HEK293 (cell line): ENCODE data around the gene SAMD13.

Experiments
- CTCF ChIA-PET: fragments of 350-600 bp; formaldehyde crosslinking; extraction: SDS; loops from one replicate; lab custom pipeline; 2021; ENCODE audit warnings: antibody characterized with exemption; lab: Yijun Ruan, JAX
- POLR2A ChIA-PET: fragments of 300-600 bp; formaldehyde crosslinking; extraction: SDS; loops from one replicate; lab custom pipeline; 2020; ENCODE audit warnings: antibody characterized with exemption, inconsistent platforms; lab: Yijun Ruan, JAX
- H3K27ac ChIP-seq: fragments of 200-500 bp; sonication (Bioruptor generic); 2 replicates; pipeline ENCODE4 v1.5.1; 2014; ENCODE audit warnings: low read depth, low read length, control low read depth, inconsistent platforms; ENCODE audit errors: extremely low read depth
- H3K36me3 ChIP-seq, 2 experiments: fragments of 200-500 bp in 1 of 2; sonication (Bioruptor generic) in 1 of 2; 1 replicate in 1 of 2; 2 replicates in 1 of 2; pipeline ENCODE4 v1.5.1; 2014 to 2017; ENCODE audit warnings: inconsistent platforms in 2 of 2, low read length in 2 of 2; ENCODE audit not compliant: control insufficient read depth in 2 of 2, insufficient read depth in 1 of 2
- H3K4me1 ChIP-seq: fragments of 200-500 bp; sonication (Bioruptor generic); 2 replicates; pipeline ENCODE4 v1.5.1; 2014; ENCODE audit warnings: mild to moderate bottlenecking, low read length, inconsistent platforms; ENCODE audit not compliant: control insufficient read depth, insufficient read depth
- H3K4me3 ChIP-seq: 2 replicates; pipeline ENCODE4 v1.5.1; 2011; ENCODE audit warnings: low read depth, mild to moderate bottlenecking, control low read depth, low read length, moderate library complexity
- H3K9me3 ChIP-seq: fragments of 200-500 bp; sonication (Bioruptor generic); 2 replicates; pipeline ENCODE4 v1.5.1; 2014; ENCODE audit warnings: low read depth, low read length, inconsistent platforms; ENCODE audit not compliant: control insufficient read depth, insufficient read depth
- HOXC10 ChIP-seq: sonication (generic); formaldehyde crosslinking; IDR thresholded peaks from 2 replicates; pipeline ENCODE4 v1.8.1; 2023; ENCODE audit warnings: mild to moderate bottlenecking, missing genetic modification reagents
- HOXD13 ChIP-seq: sonication (generic); formaldehyde crosslinking; IDR thresholded peaks from 2 replicates; pipeline ENCODE4 v1.8.0; 2022; ENCODE audit warnings: missing genetic modification reagents, borderline replicate concordance
- IKZF3 ChIP-seq: fragments of 450-650 bp; IDR thresholded peaks from 2 replicates; pipeline ENCODE4 v1.5.0; 2018; ENCODE audit warnings: missing biosample characterization, mild to moderate bottlenecking, missing genetic modification characterization, moderate library complexity
- MEIS1 ChIP-seq: sonication (generic); formaldehyde crosslinking; IDR thresholded peaks from 2 replicates; pipeline ENCODE4 v1.8.1; 2022; ENCODE audit warnings: missing genetic modification reagents, mild to moderate bottlenecking, borderline replicate concordance
- YY1 ChIP-seq: fragments of 450-650 bp; formaldehyde crosslinking; IDR thresholded peaks from 2 replicates; pipeline ENCODE4 v1.5.1; 2018; ENCODE audit warnings: missing biosample characterization, missing genetic modification characterization
- YY2 ChIP-seq: fragments of 450-650 bp; formaldehyde crosslinking; IDR thresholded peaks from 2 replicates; pipeline ENCODE4 v1.5.1; 2016; ENCODE audit warnings: missing biosample characterization, missing genetic modification characterization
- ZBTB20 ChIP-seq: fragments of 450-650 bp; formaldehyde crosslinking; IDR thresholded peaks from 2 replicates; pipeline ENCODE4 v1.5.1; 2016; ENCODE audit warnings: missing biosample characterization, missing genetic modification characterization
- ZBTB6 ChIP-seq: fragments of 450-650 bp; formaldehyde crosslinking; IDR thresholded peaks from 2 replicates; pipeline ENCODE4 v1.5.1; 2017; ENCODE audit warnings: missing biosample characterization, missing genetic modification characterization
- ZFP37 ChIP-seq: fragments of 450-650 bp; formaldehyde crosslinking; IDR thresholded peaks from 2 replicates; pipeline ENCODE4 v1.5.1; 2016; ENCODE audit warnings: missing biosample characterization, missing genetic modification characterization
- ZNF10 ChIP-seq: fragments of 450-650 bp; formaldehyde crosslinking; IDR thresholded peaks from 2 replicates; pipeline ENCODE4 v1.5.1; 2017; ENCODE audit warnings: missing biosample characterization, missing genetic modification characterization
- ZNF138 ChIP-seq: fragments of 450-650 bp; formaldehyde crosslinking; IDR thresholded peaks from 2 replicates; pipeline ENCODE4 v1.5.1; 2016; ENCODE audit warnings: missing biosample characterization, missing genetic modification characterization, borderline replicate concordance
- ZNF169 ChIP-seq: fragments of 450-650 bp; formaldehyde crosslinking; IDR thresholded peaks from 2 replicates; pipeline ENCODE4 v1.5.1; 2016; ENCODE audit warnings: missing biosample characterization, missing genetic modification characterization
- ZNF174 ChIP-seq: fragments of 450-650 bp; formaldehyde crosslinking; IDR thresholded peaks from 2 replicates; pipeline ENCODE4 v1.5.0; 2017; ENCODE audit warnings: missing biosample characterization, mild to moderate bottlenecking, missing genetic modification characterization
- ZNF175 ChIP-seq: fragments of 450-650 bp; formaldehyde crosslinking; IDR thresholded peaks from 2 replicates; pipeline ENCODE4 v1.5.1; 2016; ENCODE audit warnings: missing biosample characterization, missing genetic modification characterization
- ZNF202 ChIP-seq: fragments of 450-650 bp; formaldehyde crosslinking; IDR thresholded peaks from 2 replicates; pipeline ENCODE4 v1.5.1; 2016; ENCODE audit warnings: missing biosample characterization, missing genetic modification characterization, borderline replicate concordance
- ZNF239 ChIP-seq: fragments of 450-650 bp; formaldehyde crosslinking; IDR thresholded peaks from 2 replicates; pipeline ENCODE4 v1.5.1; 2016; ENCODE audit warnings: missing biosample characterization, missing genetic modification characterization
- ZNF266 ChIP-seq: fragments of 450-650 bp; formaldehyde crosslinking; IDR thresholded peaks from 2 replicates; pipeline ENCODE4 v1.5.1; 2016; ENCODE audit warnings: missing biosample characterization, missing genetic modification characterization, low read depth
- ZNF274 ChIP-seq, 2 experiments: fragments of 200-500 bp in 1 of 2; fragments of 450-650 bp in 1 of 2; sonication (Bioruptor generic) in 1 of 2; formaldehyde crosslinking in 1 of 2; IDR thresholded peaks; 2 replicates each; pipeline versions ENCODE4 v1.5.1 to v1.6.1; 2014 to 2016; ENCODE audit warnings: borderline replicate concordance in 1 of 2, inconsistent platforms in 1 of 2, low read length in 1 of 2, missing biosample characterization in 1 of 2, missing genetic modification characterization in 1 of 2
- ZNF335 ChIP-seq: fragments of 450-650 bp; formaldehyde crosslinking; conservative IDR thresholded peaks from 2 replicates; pipeline ENCODE4 v1.5.1; 2016; ENCODE audit warnings: missing biosample characterization, missing genetic modification characterization
- ZNF366 ChIP-seq: fragments of 450-650 bp; formaldehyde crosslinking; conservative IDR thresholded peaks from 2 replicates; pipeline ENCODE4 v1.5.1; 2016; ENCODE audit warnings: missing biosample characterization, missing genetic modification characterization
- ZNF488 ChIP-seq: fragments of 450-650 bp; formaldehyde crosslinking; IDR thresholded peaks from 2 replicates; pipeline ENCODE4 v1.5.1; 2016; ENCODE audit warnings: missing biosample characterization, missing genetic modification characterization
- ZNF501 ChIP-seq: fragments of 450-650 bp; formaldehyde crosslinking; IDR thresholded peaks from 2 replicates; pipeline ENCODE4 v1.5.1; 2016; ENCODE audit warnings: missing biosample characterization, missing genetic modification characterization
- ZNF560 ChIP-seq: fragments of 450-650 bp; formaldehyde crosslinking; IDR thresholded peaks from 2 replicates; pipeline ENCODE4 v1.5.1; 2017; ENCODE audit warnings: missing biosample characterization, missing genetic modification characterization, borderline replicate concordance
- ZNF664 ChIP-seq: fragments of 450-650 bp; formaldehyde crosslinking; IDR thresholded peaks from 2 replicates; pipeline ENCODE4 v1.5.1; 2016; ENCODE audit warnings: missing biosample characterization, missing genetic modification characterization
- ZNF701 ChIP-seq: fragments of 450-650 bp; formaldehyde crosslinking; IDR thresholded peaks from 2 replicates; pipeline ENCODE4 v1.5.1; 2016; ENCODE audit warnings: missing biosample characterization, missing genetic modification characterization
- ZNF792 ChIP-seq: fragments of 450-650 bp; formaldehyde crosslinking; IDR thresholded peaks from 2 replicates; pipeline ENCODE4 v1.5.1; 2016; ENCODE audit warnings: missing biosample characterization, missing genetic modification characterization
- ZNF843 ChIP-seq: fragments of 450-650 bp; formaldehyde crosslinking; IDR thresholded peaks from 2 replicates; pipeline ENCODE4 v1.5.1; 2016; ENCODE audit warnings: missing biosample characterization, missing genetic modification characterization
- ZSCAN23 ChIP-seq: fragments of 450-650 bp; formaldehyde crosslinking; IDR thresholded peaks from 2 replicates; pipeline ENCODE4 v1.5.1; 2016; ENCODE audit warnings: missing biosample characterization, missing genetic modification characterization
- TF ChIP-seq, protein P1 (sequence below): fragments of 450-650 bp; formaldehyde crosslinking; IDR thresholded peaks from 2 replicates; pipeline ENCODE4 v1.5.1; 2016; ENCODE audit warnings: missing biosample characterization, missing genetic modification characterization
- TF ChIP-seq, protein P2 (sequence below): fragments of 450-650 bp; formaldehyde crosslinking; IDR thresholded peaks from 2 replicates; pipeline ENCODE4 v1.5.1; 2016; ENCODE audit warnings: missing biosample characterization, missing genetic modification characterization
- TF ChIP-seq, protein P3 (sequence below): fragments of 450-650 bp; formaldehyde crosslinking; IDR thresholded peaks from 2 replicates; pipeline ENCODE4 v1.5.1; 2017; ENCODE audit warnings: missing biosample characterization, missing genetic modification characterization
- TF ChIP-seq, protein P4 (sequence below): fragments of 450-650 bp; formaldehyde crosslinking; optimal IDR thresholded peaks from 2 replicates; pipeline ENCODE3; 2016; ENCODE audit warnings: missing biosample characterization, mild to moderate bottlenecking, missing genetic modification characterization

The SAMD13 gene

GRCh38 chr1:84253891-84254290 is 47.6 kb upstream of the SAMD13 start:
- no peak overlapping the region for H3K4me3 ChIP-seq
- no peaks in the 10 kb centered on the region for H3K36me3 ChIP-seq
- no peak overlapping the region for H3K27ac ChIP-seq
- ChIA-PET POLR2A (no interaction called here), CTCF (no interaction called here)
- no peaks in the 10 kb centered on the region for H3K4me1 ChIP-seq
- no peaks in the 10 kb centered on the region for H3K9me3 ChIP-seq
- TF ChIP-seq, protein P1, sequence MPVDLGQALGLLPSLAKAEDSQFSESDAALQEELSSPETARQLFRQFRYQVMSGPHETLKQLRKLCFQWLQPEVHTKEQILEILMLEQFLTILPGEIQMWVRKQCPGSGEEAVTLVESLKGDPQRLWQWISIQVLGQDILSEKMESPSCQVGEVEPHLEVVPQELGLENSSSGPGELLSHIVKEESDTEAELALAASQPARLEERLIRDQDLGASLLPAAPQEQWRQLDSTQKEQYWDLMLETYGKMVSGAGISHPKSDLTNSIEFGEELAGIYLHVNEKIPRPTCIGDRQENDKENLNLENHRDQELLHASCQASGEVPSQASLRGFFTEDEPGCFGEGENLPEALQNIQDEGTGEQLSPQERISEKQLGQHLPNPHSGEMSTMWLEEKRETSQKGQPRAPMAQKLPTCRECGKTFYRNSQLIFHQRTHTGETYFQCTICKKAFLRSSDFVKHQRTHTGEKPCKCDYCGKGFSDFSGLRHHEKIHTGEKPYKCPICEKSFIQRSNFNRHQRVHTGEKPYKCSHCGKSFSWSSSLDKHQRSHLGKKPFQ (tag by site-specific recombination) = no peak
- no peak for TF ChIP-seq HOXC10 (CRISPR knock-in tag)
- no peak for TF ChIP-seq ZNF138 (tag by site-specific recombination)
- TF ChIP-seq YY2 = no peak
- no peak for TF ChIP-seq ZNF202 (tag by site-specific recombination)
- no peak for TF ChIP-seq ZNF274 (IDR thresholded peaks at IDR 0.05; ENCODE audit: low read length)
- TF ChIP-seq ZNF274 (tag by site-specific recombination; IDR thresholded peaks at IDR 0.05; ENCODE audit: borderline replicate concordance) = no peak
- TF ChIP-seq MEIS1 (CRISPR knock-in tag) = no peak
- no peak for TF ChIP-seq ZNF488
- no peak for TF ChIP-seq ZNF174 (tag by site-specific recombination)
- TF ChIP-seq ZNF366 = no peak
- TF ChIP-seq, protein P2, sequence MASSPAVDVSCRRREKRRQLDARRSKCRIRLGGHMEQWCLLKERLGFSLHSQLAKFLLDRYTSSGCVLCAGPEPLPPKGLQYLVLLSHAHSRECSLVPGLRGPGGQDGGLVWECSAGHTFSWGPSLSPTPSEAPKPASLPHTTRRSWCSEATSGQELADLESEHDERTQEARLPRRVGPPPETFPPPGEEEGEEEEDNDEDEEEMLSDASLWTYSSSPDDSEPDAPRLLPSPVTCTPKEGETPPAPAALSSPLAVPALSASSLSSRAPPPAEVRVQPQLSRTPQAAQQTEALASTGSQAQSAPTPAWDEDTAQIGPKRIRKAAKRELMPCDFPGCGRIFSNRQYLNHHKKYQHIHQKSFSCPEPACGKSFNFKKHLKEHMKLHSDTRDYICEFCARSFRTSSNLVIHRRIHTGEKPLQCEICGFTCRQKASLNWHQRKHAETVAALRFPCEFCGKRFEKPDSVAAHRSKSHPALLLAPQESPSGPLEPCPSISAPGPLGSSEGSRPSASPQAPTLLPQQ = no peak
- no peak for TF ChIP-seq ZNF266 (tag by site-specific recombination)
- TF ChIP-seq, protein P3, sequence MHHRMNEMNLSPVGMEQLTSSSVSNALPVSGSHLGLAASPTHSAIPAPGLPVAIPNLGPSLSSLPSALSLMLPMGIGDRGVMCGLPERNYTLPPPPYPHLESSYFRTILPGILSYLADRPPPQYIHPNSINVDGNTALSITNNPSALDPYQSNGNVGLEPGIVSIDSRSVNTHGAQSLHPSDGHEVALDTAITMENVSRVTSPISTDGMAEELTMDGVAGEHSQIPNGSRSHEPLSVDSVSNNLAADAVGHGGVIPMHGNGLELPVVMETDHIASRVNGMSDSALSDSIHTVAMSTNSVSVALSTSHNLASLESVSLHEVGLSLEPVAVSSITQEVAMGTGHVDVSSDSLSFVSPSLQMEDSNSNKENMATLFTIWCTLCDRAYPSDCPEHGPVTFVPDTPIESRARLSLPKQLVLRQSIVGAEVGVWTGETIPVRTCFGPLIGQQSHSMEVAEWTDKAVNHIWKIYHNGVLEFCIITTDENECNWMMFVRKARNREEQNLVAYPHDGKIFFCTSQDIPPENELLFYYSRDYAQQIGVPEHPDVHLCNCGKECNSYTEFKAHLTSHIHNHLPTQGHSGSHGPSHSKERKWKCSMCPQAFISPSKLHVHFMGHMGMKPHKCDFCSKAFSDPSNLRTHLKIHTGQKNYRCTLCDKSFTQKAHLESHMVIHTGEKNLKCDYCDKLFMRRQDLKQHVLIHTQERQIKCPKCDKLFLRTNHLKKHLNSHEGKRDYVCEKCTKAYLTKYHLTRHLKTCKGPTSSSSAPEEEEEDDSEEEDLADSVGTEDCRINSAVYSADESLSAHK = no peak
- TF ChIP-seq YY1 = no peak
- no peak for TF ChIP-seq ZNF701 (tag by site-specific recombination)
- 0 out of 2 replicates have a peak, but pooled peaks have one; percentile 45 for TF ChIP-seq ZNF792
- no peak for TF ChIP-seq ZSCAN23 (tag by site-specific recombination)
- no peak for TF ChIP-seq ZBTB6 (tag by site-specific recombination)
- no peak for TF ChIP-seq ZNF175 (tag by site-specific recombination)
- peak; percentile 31; the same call in 1 of the 2 replicates for TF ChIP-seq ZFP37 (tag by site-specific recombination)
- no peak for TF ChIP-seq ZNF664 (tag by site-specific recombination)
- no peak for TF ChIP-seq IKZF3 (tag by site-specific recombination)
- TF ChIP-seq ZNF169 = no peak
- TF ChIP-seq ZNF560 (tag by site-specific recombination) = no peak
- no peak for TF ChIP-seq ZNF239 (tag by site-specific recombination)
- TF ChIP-seq ZNF501 (tag by site-specific recombination) = no peak
- TF ChIP-seq, protein P4, sequence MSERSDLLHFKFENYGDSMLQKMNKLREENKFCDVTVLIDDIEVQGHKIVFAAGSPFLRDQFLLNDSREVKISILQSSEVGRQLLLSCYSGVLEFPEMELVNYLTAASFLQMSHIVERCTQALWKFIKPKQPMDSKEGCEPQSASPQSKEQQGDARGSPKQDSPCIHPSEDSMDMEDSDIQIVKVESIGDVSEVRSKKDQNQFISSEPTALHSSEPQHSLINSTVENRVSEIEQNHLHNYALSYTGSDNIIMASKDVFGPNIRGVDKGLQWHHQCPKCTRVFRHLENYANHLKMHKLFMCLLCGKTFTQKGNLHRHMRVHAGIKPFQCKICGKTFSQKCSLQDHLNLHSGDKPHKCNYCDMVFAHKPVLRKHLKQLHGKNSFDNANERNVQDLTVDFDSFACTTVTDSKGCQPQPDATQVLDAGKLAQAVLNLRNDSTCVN (tag by site-specific recombination) = no peak
- TF ChIP-seq ZNF335 (tag by site-specific recombination) = peak; percentile 31
- 0 out of 2 replicates have a peak, but pooled peaks have one; percentile 13 for TF ChIP-seq ZBTB20
- TF ChIP-seq ZNF10 (tag by site-specific recombination) = no peak
- no peak for TF ChIP-seq ZNF843 (tag by site-specific recombination)
- no peak for TF ChIP-seq HOXD13 (CRISPR knock-in tag)
